Measurements from ENCODE around the gene CDCA4.

CDCA4 gene

DNA sequence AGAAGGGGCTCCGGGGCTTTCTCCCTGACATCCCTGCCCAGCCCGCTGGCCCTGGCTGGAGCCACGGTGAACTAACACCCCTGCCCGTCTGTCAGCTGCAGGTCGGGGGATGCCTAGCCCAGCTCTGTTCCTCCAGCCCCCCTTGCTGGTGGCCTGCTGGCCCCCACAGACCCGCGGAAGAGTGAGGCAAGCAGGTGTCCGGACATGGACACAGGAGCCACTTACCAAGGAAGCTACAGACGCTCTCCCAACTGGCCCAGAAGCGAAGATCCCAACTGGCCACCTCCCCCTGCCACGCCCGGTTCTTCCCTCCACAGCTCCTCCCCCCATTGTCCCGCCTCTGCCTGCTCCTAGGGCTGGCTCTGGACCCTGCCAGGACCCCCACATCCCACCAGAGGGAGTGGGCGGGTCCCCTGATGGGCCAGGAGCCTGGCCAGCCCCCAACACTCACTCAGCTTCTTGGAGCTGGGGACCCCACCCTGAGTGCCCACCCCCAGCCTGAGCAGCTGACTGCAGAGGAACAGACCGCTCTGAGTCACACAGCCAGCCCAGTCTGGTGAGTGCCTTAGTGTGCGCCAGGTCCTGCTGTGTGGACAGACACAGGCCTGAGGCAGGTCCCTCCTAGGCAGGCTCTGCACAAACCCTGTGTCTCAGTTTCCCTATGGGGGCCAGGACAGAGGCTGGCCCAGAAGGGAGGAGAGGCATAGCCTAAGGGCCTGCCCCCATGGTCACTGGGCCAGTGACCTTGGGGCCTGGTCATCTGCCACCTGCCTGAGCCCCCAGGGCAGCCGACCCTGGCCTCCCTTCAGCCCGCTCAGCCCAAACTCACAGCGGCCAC is 50.4 kb downstream of the CDCA4 start:
- peak overlapping the region; percentile 18 for H3K4me3 ChIP-seq (ENCODE audit: extremely low read depth, insufficient read depth, low read length, poor library complexity, severe bottlenecking)

GRCh38 chr14:104969741-104970230 is 51.1 kb downstream of the CDCA4 start:
- Histone ChIP-seq H3K36me3 (ENCODE audit: control insufficient read depth, insufficient read depth, low read length) (no peaks in the 10 kb centered on the region), H3K9me3 (ENCODE audit: control insufficient read depth, low read length) (no peaks in the 10 kb centered on the region), H3K4me1 (ENCODE audit: control insufficient read depth, insufficient read depth, low read length, poor library complexity, severe bottlenecking) (peaks cover 68% of the 10 kb centered on the region), H3K27ac (ENCODE audit: low read depth, low read length, severe bottlenecking) (no peak overlapping the region), H3K4me3 (ENCODE audit: extremely low read depth, insufficient read depth, low read length, poor library complexity, severe bottlenecking) (peak overlapping the region; percentile 18)
- 95 to 96% methylated on average over 8 of the region's 10 CpGs for WGBS, 2 experiments (ENCODE audit: insufficient coverage in 2 of 2)

More for the DNA sequence above, 50.4 kb downstream of the CDCA4 start:
- Histone ChIP-seq H3K9me3 (ENCODE audit: control insufficient read depth, low read length) (no peaks in the 10 kb centered on the region), H3K4me1 (ENCODE audit: control insufficient read depth, insufficient read depth, low read length, poor library complexity, severe bottlenecking) (peaks cover 68% of the 10 kb centered on the region), H3K36me3 (ENCODE audit: control insufficient read depth, insufficient read depth, low read length) (no peaks in the 10 kb centered on the region), H3K27ac (ENCODE audit: low read depth, low read length, severe bottlenecking) (peak overlapping the region; percentile 64)
- 59 to 62% methylated on average over 15 to 18 of the region's 19 CpGs for WGBS, 2 experiments (ENCODE audit: insufficient coverage in 2 of 2)

GRCh38 chr14:104968541-104969401 is 52.1 kb downstream of the CDCA4 start:
- no peak overlapping the region for H3K4me3 ChIP-seq (ENCODE audit: extremely low read depth, insufficient read depth, low read length, poor library complexity, severe bottlenecking)
- no peaks in the 10 kb centered on the region for H3K9me3 ChIP-seq (ENCODE audit: control insufficient read depth, low read length)
- H3K36me3 ChIP-seq (ENCODE audit: control insufficient read depth, insufficient read depth, low read length), result no peaks in the 10 kb centered on the region
- H3K27ac ChIP-seq (ENCODE audit: low read depth, low read length, severe bottlenecking), result peak overlapping the region; percentile 30
- H3K4me1 ChIP-seq (ENCODE audit: control insufficient read depth, insufficient read depth, low read length, poor library complexity, severe bottlenecking), result peaks cover 60% of the 10 kb centered on the region
- WGBS, 2 experiments (ENCODE audit: insufficient coverage in 2 of 2), result 70 to 79% methylated on average over 18 to 21 of the region's 21 CpGs

DNA sequence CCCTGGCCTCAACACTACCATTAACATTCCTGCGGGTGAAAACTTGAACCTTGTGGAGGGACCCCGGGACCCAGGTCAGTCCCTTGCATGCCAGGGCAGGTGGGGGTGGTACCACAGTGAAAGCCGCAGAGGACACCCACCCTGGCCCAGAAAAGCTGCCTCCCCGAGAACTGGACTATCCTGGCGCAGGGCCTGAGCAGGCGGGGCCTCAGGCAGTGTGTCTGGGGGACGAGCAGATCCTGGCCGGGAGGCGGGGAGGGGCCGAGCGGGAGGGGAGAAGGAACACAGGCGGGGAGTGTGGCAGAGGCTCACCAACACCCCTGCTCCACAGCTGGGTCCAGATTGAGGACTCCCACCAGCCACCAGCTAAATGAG is 52.7 kb downstream of the CDCA4 start:
- Histone ChIP-seq H3K9me3 (ENCODE audit: control insufficient read depth, low read length) (no peaks in the 10 kb centered on the region), H3K36me3 (ENCODE audit: control insufficient read depth, insufficient read depth, low read length) (no peaks in the 10 kb centered on the region), H3K4me3 (ENCODE audit: extremely low read depth, insufficient read depth, low read length, poor library complexity, severe bottlenecking) (peak overlapping the region; percentile 21), H3K4me1 (ENCODE audit: control insufficient read depth, insufficient read depth, low read length, poor library complexity, severe bottlenecking) (peaks cover 58% of the 10 kb centered on the region), H3K27ac (ENCODE audit: low read depth, low read length, severe bottlenecking) (no peak overlapping the region)
- 28% methylated on average over 5 to 7 of the region's 12 CpGs for WGBS, 2 experiments (ENCODE audit: insufficient coverage in 2 of 2)

DNA sequence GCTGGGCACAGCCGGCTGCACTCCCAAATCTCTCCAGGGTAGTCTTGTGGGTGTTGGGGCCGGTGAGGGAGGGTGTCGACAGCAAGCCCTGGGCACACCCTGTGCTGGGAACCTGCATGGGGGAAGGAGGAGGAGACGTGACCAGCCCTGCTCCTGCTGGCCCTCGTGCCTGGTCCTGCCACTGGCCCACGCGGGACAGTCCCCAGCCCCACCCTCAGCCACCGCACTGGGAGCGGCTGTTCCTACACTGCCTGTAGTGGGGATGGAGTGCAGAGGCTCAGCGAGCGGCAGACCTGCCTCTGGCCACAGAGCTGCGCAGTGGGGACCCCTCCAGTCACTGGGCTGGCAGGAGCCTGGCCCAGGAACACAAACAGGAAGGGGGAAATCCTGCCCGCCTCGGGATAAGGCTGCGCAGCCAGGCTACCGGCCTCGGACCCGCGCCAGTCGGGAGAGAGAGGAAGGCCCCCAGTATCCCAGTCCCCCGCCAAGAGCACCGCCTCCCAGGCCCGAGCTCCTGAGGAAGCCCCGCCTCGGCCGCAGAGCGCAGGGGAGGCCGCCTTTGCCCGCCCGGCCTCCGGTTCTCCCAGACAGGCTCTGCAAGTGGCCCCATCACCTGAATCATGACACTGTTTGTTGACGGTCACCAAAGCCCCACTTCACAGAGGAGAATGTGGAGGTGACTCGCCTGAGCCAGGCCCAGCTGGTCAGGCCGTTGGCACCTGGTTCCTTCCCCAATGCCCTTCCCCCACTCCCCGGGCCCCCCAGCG is 53.3 kb downstream of the CDCA4 start:
- Histone ChIP-seq H3K4me3 (ENCODE audit: extremely low read depth, insufficient read depth, low read length, poor library complexity, severe bottlenecking) (peak overlapping the region; percentile 21), H3K4me1 (ENCODE audit: control insufficient read depth, insufficient read depth, low read length, poor library complexity, severe bottlenecking) (peaks cover 53% of the 10 kb centered on the region), H3K36me3 (ENCODE audit: control insufficient read depth, insufficient read depth, low read length) (no peaks in the 10 kb centered on the region), H3K27ac (ENCODE audit: low read depth, low read length, severe bottlenecking) (no peak overlapping the region), H3K9me3 (ENCODE audit: control insufficient read depth, low read length) (no peaks in the 10 kb centered on the region)
- WGBS, 2 experiments (ENCODE audit: insufficient coverage in 2 of 2), result 7 to 8% methylated on average over 22 to 30 of the region's 36 CpGs

DNA sequence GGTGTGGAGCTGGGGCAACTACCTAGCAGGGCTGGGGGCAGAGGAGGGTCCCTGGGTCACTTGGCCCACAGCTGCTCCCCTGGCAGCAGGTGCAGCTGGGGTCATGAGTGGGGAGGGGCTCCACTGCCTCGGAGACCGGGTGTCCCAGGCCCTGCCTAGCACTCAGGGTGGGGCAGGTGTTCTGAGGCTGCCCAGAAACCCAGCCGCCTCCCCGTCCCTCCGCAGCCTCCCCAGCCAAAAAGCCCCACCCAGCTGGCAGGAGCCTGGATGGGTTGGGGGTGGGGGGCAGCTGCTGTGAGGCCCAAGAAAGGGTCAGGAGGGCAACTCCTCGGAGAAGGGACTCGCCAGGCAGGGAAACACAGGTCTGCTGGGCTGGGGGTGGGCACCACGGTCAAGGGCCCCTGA is 53.9 kb downstream of the CDCA4 start:
- H3K4me1 ChIP-seq (ENCODE audit: control insufficient read depth, insufficient read depth, low read length, poor library complexity, severe bottlenecking), result peaks cover 47% of the 10 kb centered on the region
- 76 to 80% methylated on average over 5 to 7 of the region's 8 CpGs for WGBS, 2 experiments (ENCODE audit: insufficient coverage in 2 of 2)
- H3K4me3 ChIP-seq (ENCODE audit: extremely low read depth, insufficient read depth, low read length, poor library complexity, severe bottlenecking), result no peak overlapping the region
- no peaks in the 10 kb centered on the region for H3K36me3 ChIP-seq (ENCODE audit: control insufficient read depth, insufficient read depth, low read length)
- no peak overlapping the region for H3K27ac ChIP-seq (ENCODE audit: low read depth, low read length, severe bottlenecking)
- H3K9me3 ChIP-seq (ENCODE audit: control insufficient read depth, low read length), result no peaks in the 10 kb centered on the region

GRCh38 chr14:104966261-104966865 is 54.5 kb downstream of the CDCA4 start:
- WGBS, 2 experiments (ENCODE audit: insufficient coverage in 2 of 2), result 86 to 93% methylated on average over 6 to 8 of the region's 9 CpGs
- Histone ChIP-seq H3K27ac (ENCODE audit: low read depth, low read length, severe bottlenecking) (no peak overlapping the region), H3K9me3 (ENCODE audit: control insufficient read depth, low read length) (no peaks in the 10 kb centered on the region), H3K36me3 (ENCODE audit: control insufficient read depth, insufficient read depth, low read length) (no peaks in the 10 kb centered on the region), H3K4me3 (ENCODE audit: extremely low read depth, insufficient read depth, low read length, poor library complexity, severe bottlenecking) (no peak overlapping the region), H3K4me1 (ENCODE audit: control insufficient read depth, insufficient read depth, low read length, poor library complexity, severe bottlenecking) (peaks cover 41% of the 10 kb centered on the region)

- WGBS, 2 experiments (ENCODE audit: insufficient coverage in 2 of 2), result 88 to 95% methylated on average over 8 to 13 of the region's 13 CpGs
- Histone ChIP-seq H3K4me1 (ENCODE audit: control insufficient read depth, insufficient read depth, low read length, poor library complexity, severe bottlenecking) (peaks cover 35% of the 10 kb centered on the region), H3K36me3 (ENCODE audit: control insufficient read depth, insufficient read depth, low read length) (no peaks in the 10 kb centered on the region), H3K4me3 (ENCODE audit: extremely low read depth, insufficient read depth, low read length, poor library complexity, severe bottlenecking) (no peak overlapping the region), H3K9me3 (ENCODE audit: control insufficient read depth, low read length) (no peaks in the 10 kb centered on the region), H3K27ac (ENCODE audit: low read depth, low read length, severe bottlenecking) (no peak overlapping the region)
Measured at GRCh38 chr14:104965561-104966231, 55.2 kb downstream of the CDCA4 start.

DNA sequence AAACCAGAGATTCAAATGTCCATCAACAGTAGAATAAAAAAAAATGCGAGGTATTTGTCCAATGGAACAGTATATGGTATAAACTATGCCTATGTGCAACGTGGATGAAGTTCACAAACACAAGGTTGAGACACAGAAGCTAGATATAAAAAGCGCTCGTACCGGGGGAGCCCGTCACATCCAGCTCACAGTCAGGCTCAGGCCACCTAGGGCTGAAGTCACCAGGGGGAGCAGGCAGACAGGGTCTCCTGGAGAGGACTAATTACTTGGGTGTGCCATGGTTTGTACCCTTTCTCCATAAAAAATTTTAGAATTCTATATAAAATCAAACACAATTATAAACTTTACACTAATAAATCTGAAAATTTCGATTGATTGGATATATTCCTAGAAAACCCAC is 56.3 kb downstream of the CDCA4 start:
- Histone ChIP-seq H3K27ac (ENCODE audit: low read depth, low read length, severe bottlenecking) (no peak overlapping the region), H3K9me3 (ENCODE audit: control insufficient read depth, low read length) (no peaks in the 10 kb centered on the region), H3K4me3 (ENCODE audit: extremely low read depth, insufficient read depth, low read length, poor library complexity, severe bottlenecking) (no peak overlapping the region), H3K36me3 (ENCODE audit: control insufficient read depth, insufficient read depth, low read length) (no peaks in the 10 kb centered on the region), H3K4me1 (ENCODE audit: control insufficient read depth, insufficient read depth, low read length, poor library complexity, severe bottlenecking) (peaks cover 24% of the 10 kb centered on the region)
- 85 to 91% methylated on average over 3 to 6 of the region's 7 CpGs for WGBS, 2 experiments (ENCODE audit: insufficient coverage in 2 of 2)
